HepG2 (cell line): ENCODE results near the gene DLG4. TPM values are rescaled to one million over a fixed set of nuclear protein-coding genes. Genes with fewer than 3 reads are reported as not detected.

Experiments used
- ETV5 ChIP-seq: IDR thresholded peaks from 2 replicates; pipeline ENCODE4 v1.6.1; 2018; ENCODE audit warnings: missing biosample characterization, missing genetic modification reagents, inconsistent platforms, borderline replicate concordance
- GABPB1 ChIP-seq: IDR thresholded peaks from 2 replicates; pipeline ENCODE4 v1.6.1; 2016; ENCODE audit warnings: mild to moderate bottlenecking, missing genetic modification reagents, moderate library complexity, missing compliant biosample characterization
- HOXA5 ChIP-seq: sonication (generic); formaldehyde crosslinking; IDR thresholded peaks from 2 replicates; pipeline ENCODE4 v1.4.0; 2020; ENCODE audit warnings: missing genetic modification reagents
- IRF2 ChIP-seq: IDR thresholded peaks from 2 replicates; pipeline ENCODE4 v1.6.1; 2018; ENCODE audit warnings: missing genetic modification reagents, missing compliant biosample characterization
- KDM3A ChIP-seq: IDR thresholded peaks from 2 replicates; pipeline ENCODE4 v1.6.1; 2018; ENCODE audit warnings: low read depth, missing compliant biosample characterization
- KDM5B ChIP-seq: sonication (generic); formaldehyde crosslinking; IDR thresholded peaks from 2 replicates; pipeline ENCODE4 v1.4.0; 2020; ENCODE audit warnings: missing genetic modification reagents, mild to moderate bottlenecking, borderline replicate concordance
- KLF6 ChIP-seq: IDR thresholded peaks from 2 replicates; pipeline ENCODE4 v1.8.0; 2016; ENCODE audit warnings: missing biosample characterization, missing genetic modification reagents
- NAIF1 ChIP-seq: sonication (generic); formaldehyde crosslinking; IDR thresholded peaks from 2 replicates; pipeline ENCODE4 v1.5.0; 2020; ENCODE audit warnings: mild to moderate bottlenecking, missing genetic modification reagents, borderline replicate concordance
- PHF20 ChIP-seq: sonication (generic); formaldehyde crosslinking; IDR thresholded peaks from 2 replicates; pipeline ENCODE4 v1.5.0; 2020; ENCODE audit warnings: mild to moderate bottlenecking, missing genetic modification reagents
- POGZ ChIP-seq: sonication (generic); formaldehyde crosslinking; IDR thresholded peaks from 2 replicates; pipeline ENCODE4 v1.4.0; 2020; ENCODE audit warnings: mild to moderate bottlenecking, missing genetic modification reagents
- ZMYM4 ChIP-seq: sonication (generic); formaldehyde crosslinking; IDR thresholded peaks from 2 replicates; pipeline ENCODE4 v1.8.1; 2023; ENCODE audit warnings: mild to moderate bottlenecking, missing genetic modification reagents
- ZNF317 ChIP-seq: sonication (generic); formaldehyde crosslinking; IDR thresholded peaks from 2 replicates; pipeline ENCODE4 v1.5.0; 2020; ENCODE audit warnings: mild to moderate bottlenecking, missing genetic modification reagents
- ZNF430 ChIP-seq: sonication (generic); formaldehyde crosslinking; IDR thresholded peaks from 2 replicates; pipeline ENCODE4 v1.9.0; 2021; ENCODE audit warnings: mild to moderate bottlenecking, missing genetic modification reagents
- ZNF546 ChIP-seq: sonication (generic); formaldehyde crosslinking; conservative IDR thresholded peaks from 2 replicates; pipeline ENCODE4 v1.8.1; 2023; ENCODE audit warnings: mild to moderate bottlenecking, missing genetic modification reagents
- ZNF552 ChIP-seq: sonication (generic); formaldehyde crosslinking; IDR thresholded peaks from 2 replicates; pipeline ENCODE4 v1.9.0; 2022; ENCODE audit warnings: missing genetic modification reagents, mild to moderate bottlenecking, borderline replicate concordance
- ZNF709 ChIP-seq: sonication (generic); formaldehyde crosslinking; IDR thresholded peaks from 2 replicates; pipeline ENCODE4 v1.5.0; 2020; ENCODE audit warnings: mild to moderate bottlenecking, missing genetic modification reagents
- ZNF772 ChIP-seq: sonication (generic); formaldehyde crosslinking; IDR thresholded peaks from 2 replicates; pipeline ENCODE4 v1.5.0; 2020; ENCODE audit warnings: mild to moderate bottlenecking, missing genetic modification reagents
- ZNF790 ChIP-seq: sonication (generic); formaldehyde crosslinking; IDR thresholded peaks from 2 replicates; pipeline ENCODE4 v1.8.0; 2022; ENCODE audit warnings: missing genetic modification reagents, mild to moderate bottlenecking, borderline replicate concordance
- polyA plus RNA-seq, 8 experiments: library from polyadenylated mRNA; depleted of rRNA in 3 of 8; stranded (reverse) in 7 of 8; unstranded in 1 of 8; fragments of >200 nt; fragmentation: Illumina TruSeq in 4 of 8; extraction: Trizol in 4 of 8; gene quantifications; 2 replicates each; pipeline versions ENCODE4 v1.2.1 to v1.2.3, GENCODE V29; 2011 to 2016; ENCODE audit warnings: low read depth in 4 of 8, missing spikeins in 1 of 8, mixed read lengths in 1 of 8; ENCODE audit not compliant: insufficient read depth in 1 of 8
- total RNA-seq, 5 experiments: library from RNA; depleted of rRNA; stranded (reverse); fragments of >200 nt; fragmentation: Illumina TruSeq; extraction: Trizol; gene quantifications; 2 replicates each; pipeline ENCODE4 v1.2.3, GENCODE V29; 2016; ENCODE audit warnings: low read depth in 1 of 5
- TF ChIP-seq, protein P1 (sequence below): IDR thresholded peaks from 2 replicates; pipeline ENCODE4 v1.6.1; 2016; ENCODE audit warnings: low read depth, borderline replicate concordance
- TF ChIP-seq, protein P2 (sequence below): IDR thresholded peaks from 2 replicates; pipeline ENCODE4 v1.6.1; 2016; ENCODE audit warnings: missing genetic modification reagents, missing compliant biosample characterization
- TF ChIP-seq, protein P3 (sequence below): IDR thresholded peaks from 2 replicates; pipeline ENCODE4 v1.6.1; 2012; ENCODE audit warnings: inconsistent platforms
- TF ChIP-seq, protein P4 (sequence below): sonication (generic); formaldehyde crosslinking; IDR thresholded peaks from 2 replicates; pipeline ENCODE4 v1.4.0; 2020; ENCODE audit warnings: missing genetic modification reagents
- TF ChIP-seq, protein P5 (sequence below): IDR thresholded peaks from 2 replicates; pipeline ENCODE4 v1.6.1; 2012; ENCODE audit warnings: low read depth, low read length, improper control_type of control experiment

DLG4 gene
- total and polyA plus RNA-seq, 2 of the 13 experiments (the other 11 are each of a cell fraction or from before 2014, with no cell fraction given), result 0.71 to 4.3 TPM

DNA sequence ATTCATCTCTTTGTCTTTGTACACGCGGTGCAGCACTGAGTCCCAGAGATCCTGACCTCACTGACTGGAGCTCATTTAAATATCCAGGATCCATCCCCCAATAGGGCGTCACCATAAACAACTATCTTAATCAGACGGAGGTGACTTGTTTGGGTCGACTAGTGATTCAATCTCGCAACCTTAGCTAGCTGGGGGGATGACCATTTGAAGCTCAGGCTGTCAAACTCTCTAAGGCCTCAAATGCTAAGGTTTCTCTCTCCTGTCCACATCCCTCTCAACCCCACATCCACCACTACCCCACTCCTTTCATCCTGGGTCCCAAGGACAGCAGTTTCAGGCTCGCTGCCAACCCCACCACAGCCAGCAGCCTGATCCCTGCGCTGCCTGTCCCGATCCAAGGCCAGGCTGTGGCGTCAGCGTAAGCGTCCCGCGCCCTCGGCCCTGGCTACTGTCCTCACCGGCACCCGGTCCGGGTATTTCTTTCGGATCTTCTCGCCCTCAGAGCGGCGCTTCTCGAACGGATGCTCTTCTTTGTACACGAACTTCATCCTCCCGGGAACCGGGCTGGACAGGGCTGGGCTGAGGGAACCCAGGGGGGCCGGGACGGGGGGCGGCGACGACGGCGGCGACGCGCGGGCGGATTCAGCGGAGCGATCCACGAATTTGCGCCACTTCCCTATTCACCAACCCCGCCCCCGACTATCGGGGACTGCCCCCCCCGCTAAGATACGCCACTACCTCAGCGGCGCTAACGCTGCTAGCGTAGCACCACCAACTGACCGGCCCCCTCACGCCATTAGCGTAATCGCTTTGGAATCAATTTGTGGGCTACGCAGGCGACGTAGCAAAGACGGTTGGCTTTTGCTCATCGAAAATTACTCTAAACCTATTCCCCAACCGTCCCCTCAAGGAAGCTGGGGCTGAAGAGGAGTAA, 22.4 kb upstream of the DLG4 start, which contains the start of gene GABARAP (continued):
- TF ChIP-seq GABPB1 (CRISPR knock-in tag), result peak; percentile 80
- TF ChIP-seq, protein P1, sequence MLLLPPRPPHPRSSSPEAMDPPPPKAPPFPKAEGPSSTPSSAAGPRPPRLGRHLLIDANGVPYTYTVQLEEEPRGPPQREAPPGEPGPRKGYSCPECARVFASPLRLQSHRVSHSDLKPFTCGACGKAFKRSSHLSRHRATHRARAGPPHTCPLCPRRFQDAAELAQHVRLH, result peak; percentile 32
- TF ChIP-seq ZNF546 (CRISPR knock-in tag), result 0 out of 2 replicates have a peak, but pooled peaks have one; percentile 66
- TF ChIP-seq, protein P2, sequence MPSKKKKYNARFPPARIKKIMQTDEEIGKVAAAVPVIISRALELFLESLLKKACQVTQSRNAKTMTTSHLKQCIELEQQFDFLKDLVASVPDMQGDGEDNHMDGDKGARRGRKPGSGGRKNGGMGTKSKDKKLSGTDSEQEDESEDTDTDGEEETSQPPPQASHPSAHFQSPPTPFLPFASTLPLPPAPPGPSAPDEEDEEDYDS (CRISPR knock-in tag), result peak; percentile 49; the same call in 1 of the 2 replicates
- TF ChIP-seq, protein P3, sequence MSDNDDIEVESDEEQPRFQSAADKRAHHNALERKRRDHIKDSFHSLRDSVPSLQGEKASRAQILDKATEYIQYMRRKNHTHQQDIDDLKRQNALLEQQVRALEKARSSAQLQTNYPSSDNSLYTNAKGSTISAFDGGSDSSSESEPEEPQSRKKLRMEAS, result peak; percentile 44
- TF ChIP-seq IRF2 (CRISPR knock-in tag), result no peak
- TF ChIP-seq ZNF552 (CRISPR knock-in tag), result no peak
- TF ChIP-seq ZNF772 (CRISPR knock-in tag), result peak; percentile 88
- peak; percentile 100 for TF ChIP-seq NAIF1 (CRISPR knock-in tag)
- no peak for TF ChIP-seq POGZ (CRISPR knock-in tag)
- peak; percentile 74; the same call in 1 of the 2 replicates for TF ChIP-seq KDM3A (CRISPR knock-in tag)
- peak; percentile 59; the same call in 1 of the 2 replicates for TF ChIP-seq ZNF317
- TF ChIP-seq ETV5 (CRISPR knock-in tag), result no peak
- TF ChIP-seq KDM5B, result 0 out of 2 replicates have a peak, but pooled peaks have one; percentile 40
- TF ChIP-seq KLF6 (CRISPR knock-in tag), result peak; percentile 44; the same call in 1 of the 2 replicates
- TF ChIP-seq HOXA5 (CRISPR knock-in tag), result peak; percentile 85
- TF ChIP-seq, protein P4, sequence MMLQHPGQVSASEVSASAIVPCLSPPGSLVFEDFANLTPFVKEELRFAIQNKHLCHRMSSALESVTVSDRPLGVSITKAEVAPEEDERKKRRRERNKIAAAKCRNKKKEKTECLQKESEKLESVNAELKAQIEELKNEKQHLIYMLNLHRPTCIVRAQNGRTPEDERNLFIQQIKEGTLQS, result peak; percentile 38
- TF ChIP-seq, protein P5, sequence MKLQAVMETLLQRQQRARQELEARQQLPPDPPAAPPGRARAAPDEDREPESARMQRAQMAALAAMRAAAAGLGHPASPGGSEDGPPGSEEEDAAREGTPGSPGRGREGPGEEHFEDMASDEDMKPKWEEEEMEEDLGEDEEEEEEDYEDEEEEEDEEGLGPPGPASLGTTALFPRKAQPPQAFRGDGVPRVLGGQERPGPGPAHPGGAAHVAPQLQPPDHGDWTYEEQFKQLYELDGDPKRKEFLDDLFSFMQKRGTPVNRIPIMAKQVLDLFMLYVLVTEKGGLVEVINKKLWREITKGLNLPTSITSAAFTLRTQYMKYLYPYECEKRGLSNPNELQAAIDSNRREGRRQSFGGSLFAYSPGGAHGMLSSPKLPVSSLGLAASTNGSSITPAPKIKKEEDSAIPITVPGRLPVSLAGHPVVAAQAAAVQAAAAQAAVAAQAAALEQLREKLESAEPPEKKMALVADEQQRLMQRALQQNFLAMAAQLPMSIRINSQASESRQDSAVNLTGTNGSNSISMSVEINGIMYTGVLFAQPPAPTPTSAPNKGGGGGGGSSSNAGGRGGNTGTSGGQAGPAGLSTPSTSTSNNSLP, result 0 out of 2 replicates have a peak, but pooled peaks have one; percentile 12
- TF ChIP-seq ZMYM4 (CRISPR knock-in tag), result peak; percentile 47
- TF ChIP-seq ZNF790 (CRISPR knock-in tag), result 0 out of 2 replicates have a peak, but pooled peaks have one; percentile 74
- TF ChIP-seq ZNF709, result peak; percentile 75; the same call in 1 of the 2 replicates
- TF ChIP-seq ZNF430 (CRISPR knock-in tag), result no peak
- no peak; the same call in none of the 2 replicates for TF ChIP-seq PHF20 (CRISPR knock-in tag)
